Activated naive CD4-positive, alpha-beta T cell treated with anti-CD3 and anti-CD28 coated beads, Interleukin-2, amount 10 ng/mL, durations not matched to agents 7 days and 5 days (primary cell): Measurements from ENCODE around the gene EFCAB6.

Source experiments
- CTCF ChIA-PET: fragments of 350-600 bp; sonication (Branson Sonifier 250); formaldehyde crosslinking; loops from one replicate; lab custom pipeline; 2021; ENCODE audit warnings: antibody characterized with exemption; lab: Charles Lee
- DNase-seq: peaks from one replicate; pipeline ENCODE4 v3.0.0-alpha.2; 2020
- H3K27ac Mint-ChIP-seq: one replicate; pipeline ENCODE4 v1.8.0; 2021; ENCODE audit warnings: mild to moderate bottlenecking, moderate library complexity, mixed read lengths
- H3K27me3 Mint-ChIP-seq: one replicate; pipeline ENCODE4 v1.8.0; 2021; ENCODE audit warnings: mild to moderate bottlenecking, mixed read lengths
- H3K36me3 Mint-ChIP-seq: one replicate; pipeline ENCODE4 v1.8.0; 2021; ENCODE audit warnings: mixed read lengths
- H3K4me1 Mint-ChIP-seq: one replicate; pipeline ENCODE4 v1.8.0; 2021; ENCODE audit warnings: mixed read lengths
- H3K4me3 Mint-ChIP-seq: one replicate; pipeline ENCODE4 v1.8.0; 2021; ENCODE audit warnings: mild to moderate bottlenecking, moderate library complexity, mixed read lengths
- H3K9me3 Mint-ChIP-seq: one replicate; pipeline ENCODE4 v1.8.0; 2021; ENCODE audit warnings: mixed read lengths

The EFCAB6 gene

GRCh38 chr22:43618517-43618916, 193.6 kb downstream of the EFCAB6 start:
- Mint-ChIP-seq H3K4me3 (no peak overlapping the region), H3K9me3 (no peaks in the 10 kb centered on the region), H3K36me3 (no peaks in the 10 kb centered on the region), H3K27ac (no peak overlapping the region), H3K27me3 (peaks cover 10% of the 10 kb centered on the region), H3K4me1 (no peaks in the 10 kb centered on the region)
- CTCF ChIA-PET: no interaction called here
- no peak for DNase-seq

GRCh38 chr22:43616645-43617044, 195.5 kb downstream of the EFCAB6 start:
- DNase-seq: no peak
- Mint-ChIP-seq H3K4me3 (no peak overlapping the region), H3K4me1 (no peaks in the 10 kb centered on the region), H3K27me3 (peaks cover 10% of the 10 kb centered on the region), H3K36me3 (no peaks in the 10 kb centered on the region), H3K9me3 (no peaks in the 10 kb centered on the region), H3K27ac (no peak overlapping the region)
- CTCF ChIA-PET: no interaction called here

- no peak for DNase-seq
- H3K4me3 Mint-ChIP-seq: no peak overlapping the region
- CTCF ChIA-PET: no interaction called here
- H3K9me3 Mint-ChIP-seq: no peaks in the 10 kb centered on the region
- H3K27me3 Mint-ChIP-seq: no peaks in the 10 kb centered on the region
- H3K4me1 Mint-ChIP-seq: no peaks in the 10 kb centered on the region
- no peak overlapping the region for H3K27ac Mint-ChIP-seq
- no peaks in the 10 kb centered on the region for H3K36me3 Mint-ChIP-seq
Measured at GRCh38 chr22:43600265-43600664, 211.8 kb downstream of the EFCAB6 start.

GRCh38 chr22:43592476-43592875, 219.6 kb downstream of the EFCAB6 start:
- H3K4me1 Mint-ChIP-seq: no peaks in the 10 kb centered on the region
- H3K9me3 Mint-ChIP-seq: no peaks in the 10 kb centered on the region
- no peak for DNase-seq
- H3K36me3 Mint-ChIP-seq: no peaks in the 10 kb centered on the region
- CTCF ChIA-PET: no interaction called here
- peaks cover 6% of the 10 kb centered on the region for H3K27me3 Mint-ChIP-seq
- H3K4me3 Mint-ChIP-seq: no peak overlapping the region
- no peak overlapping the region for H3K27ac Mint-ChIP-seq

- no peak overlapping the region for H3K4me3 Mint-ChIP-seq
- no peak for DNase-seq
- peaks cover 10% of the 10 kb centered on the region for H3K27me3 Mint-ChIP-seq
- CTCF ChIA-PET: no interaction called here
- H3K9me3 Mint-ChIP-seq: no peaks in the 10 kb centered on the region
- H3K4me1 Mint-ChIP-seq: no peaks in the 10 kb centered on the region
- no peaks in the 10 kb centered on the region for H3K36me3 Mint-ChIP-seq
- no peak overlapping the region for H3K27ac Mint-ChIP-seq
Measured at GRCh38 chr22:43591380-43591779, 220.7 kb downstream of the EFCAB6 start.

GRCh38 chr22:43587574-43587973, 224.5 kb downstream of the EFCAB6 start:
- Mint-ChIP-seq H3K36me3 (no peaks in the 10 kb centered on the region), H3K4me3 (no peak overlapping the region), H3K27ac (no peak overlapping the region), H3K4me1 (no peaks in the 10 kb centered on the region), H3K27me3 (peaks cover 17% of the 10 kb centered on the region), H3K9me3 (peaks cover 3% of the 10 kb centered on the region)
- DNase-seq: no peak
- CTCF ChIA-PET: no interaction called here

GRCh38 chr22:43583501-43583900, 228.6 kb downstream of the EFCAB6 start:
- peaks cover 7% of the 10 kb centered on the region for H3K9me3 Mint-ChIP-seq
- no peak for DNase-seq
- CTCF ChIA-PET: no interaction called here
- no peak overlapping the region for H3K4me3 Mint-ChIP-seq
- no peaks in the 10 kb centered on the region for H3K36me3 Mint-ChIP-seq
- no peaks in the 10 kb centered on the region for H3K4me1 Mint-ChIP-seq
- H3K27me3 Mint-ChIP-seq: peaks cover 17% of the 10 kb centered on the region
- no peak overlapping the region for H3K27ac Mint-ChIP-seq

GRCh38 chr22:43582394-43582793, 229.7 kb downstream of the EFCAB6 start:
- H3K27ac Mint-ChIP-seq: no peak overlapping the region
- no peaks in the 10 kb centered on the region for H3K4me1 Mint-ChIP-seq
- no peak overlapping the region for H3K4me3 Mint-ChIP-seq
- DNase-seq: no peak
- peaks cover 7% of the 10 kb centered on the region for H3K9me3 Mint-ChIP-seq
- CTCF ChIA-PET: no interaction called here
- H3K36me3 Mint-ChIP-seq: no peaks in the 10 kb centered on the region
- H3K27me3 Mint-ChIP-seq: peaks cover 17% of the 10 kb centered on the region

GRCh38 chr22:43580271-43580750, 231.8 kb downstream of the EFCAB6 start:
- no peaks in the 10 kb centered on the region for H3K4me1 Mint-ChIP-seq
- H3K27me3 Mint-ChIP-seq: peaks cover 12% of the 10 kb centered on the region
- H3K9me3 Mint-ChIP-seq: peaks cover 7% of the 10 kb centered on the region
- no peak for DNase-seq
- no peak overlapping the region for H3K4me3 Mint-ChIP-seq
- CTCF ChIA-PET: interaction anchor here (0.7 kb wide), 1 partner anchor 948 kb away, joined by 6 read pairs; no protein-coding TSS in a partner anchor
- H3K36me3 Mint-ChIP-seq: no peaks in the 10 kb centered on the region
- H3K27ac Mint-ChIP-seq: no peak overlapping the region

GRCh38 chr22:43574738-43575137, 237.4 kb downstream of the EFCAB6 start:
- H3K4me1 Mint-ChIP-seq: no peaks in the 10 kb centered on the region
- no peak overlapping the region for H3K4me3 Mint-ChIP-seq
- peaks cover 10% of the 10 kb centered on the region for H3K27me3 Mint-ChIP-seq
- DNase-seq: no peak
- H3K27ac Mint-ChIP-seq: no peak overlapping the region
- CTCF ChIA-PET: no interaction called here
- H3K9me3 Mint-ChIP-seq: no peaks in the 10 kb centered on the region
- H3K36me3 Mint-ChIP-seq: no peaks in the 10 kb centered on the region

GRCh38 chr22:43572710-43573109, 239.4 kb downstream of the EFCAB6 start:
- no peaks in the 10 kb centered on the region for H3K4me1 Mint-ChIP-seq
- no peak overlapping the region for H3K4me3 Mint-ChIP-seq
- H3K27ac Mint-ChIP-seq: peak overlapping the region; percentile 9
- no peak for DNase-seq
- CTCF ChIA-PET: no interaction called here
- peaks cover 10% of the 10 kb centered on the region for H3K27me3 Mint-ChIP-seq
- H3K9me3 Mint-ChIP-seq: no peaks in the 10 kb centered on the region
- no peaks in the 10 kb centered on the region for H3K36me3 Mint-ChIP-seq

GRCh38 chr22:43571181-43571580, 240.9 kb downstream of the EFCAB6 start:
- CTCF ChIA-PET: no interaction called here
- H3K4me3 Mint-ChIP-seq: no peak overlapping the region
- no peak overlapping the region for H3K27ac Mint-ChIP-seq
- peaks cover 17% of the 10 kb centered on the region for H3K27me3 Mint-ChIP-seq
- no peak for DNase-seq
- no peaks in the 10 kb centered on the region for H3K36me3 Mint-ChIP-seq
- H3K9me3 Mint-ChIP-seq: no peaks in the 10 kb centered on the region
- H3K4me1 Mint-ChIP-seq: no peaks in the 10 kb centered on the region

GRCh38 chr22:43570531-43571165, 241.5 kb downstream of the EFCAB6 start:
- Mint-ChIP-seq H3K27ac (no peak overlapping the region), H3K9me3 (no peaks in the 10 kb centered on the region), H3K36me3 (no peaks in the 10 kb centered on the region), H3K27me3 (peaks cover 17% of the 10 kb centered on the region), H3K4me3 (no peak overlapping the region), H3K4me1 (no peaks in the 10 kb centered on the region)
- CTCF ChIA-PET: no interaction called here
- no peak for DNase-seq

- no peaks in the 10 kb centered on the region for H3K36me3 Mint-ChIP-seq
- no peak overlapping the region for H3K4me3 Mint-ChIP-seq
- CTCF ChIA-PET: no interaction called here
- H3K9me3 Mint-ChIP-seq: no peaks in the 10 kb centered on the region
- H3K27me3 Mint-ChIP-seq: peaks cover 14% of the 10 kb centered on the region
- no peaks in the 10 kb centered on the region for H3K4me1 Mint-ChIP-seq
- no peak for DNase-seq
- H3K27ac Mint-ChIP-seq: no peak overlapping the region
Measured at GRCh38 chr22:43569111-43569510, 243.0 kb downstream of the EFCAB6 start.

- Mint-ChIP-seq H3K4me3 (no peak overlapping the region), H3K9me3 (no peaks in the 10 kb centered on the region), H3K27me3 (peaks cover 14% of the 10 kb centered on the region), H3K4me1 (no peaks in the 10 kb centered on the region), H3K36me3 (no peaks in the 10 kb centered on the region), H3K27ac (no peak overlapping the region)
- CTCF ChIA-PET: interaction anchor here (0.6 kb wide), 1 partner anchor 10 kb away, joined by 3 read pairs; no protein-coding TSS in a partner anchor
- no peak for DNase-seq
Measured at GRCh38 chr22:43567691-43568324, 244.3 kb downstream of the EFCAB6 start.
